PFSK-1 (cell line): ENCODE results near the gene VAT1L.

ENCODE experiments used
- FOXP2 ChIP-seq: optimal IDR thresholded peaks from 2 replicates; pipeline ENCODE3; 2011; ENCODE audit warnings: borderline replicate concordance, control low read depth, inconsistent platforms; ENCODE audit not compliant: insufficient read depth; ENCODE audit errors: extremely low read length, extremely low read depth
- POLR2AphosphoS5 ChIP-seq: IDR thresholded peaks from 2 replicates; pipeline ENCODE4 v1.6.1; 2012; ENCODE audit warnings: low read depth, mild to moderate bottlenecking, control low read depth, low read length, moderate library complexity
- REST ChIP-seq, 2 experiments: IDR thresholded peaks; 2 replicates each; pipeline versions ENCODE4 v1.6.1 to v1.8.0; 2011 to 2012; ENCODE audit warnings: low read depth in 2 of 2, low read length in 2 of 2, control low read depth in 1 of 2, inconsistent platforms in 1 of 2, mild to moderate bottlenecking in 1 of 2, moderate library complexity in 1 of 2; ENCODE audit not compliant: insufficient read depth in 1 of 2
- SIN3A ChIP-seq: IDR thresholded peaks from 2 replicates; pipeline ENCODE4 v1.6.1; 2012; ENCODE audit warnings: mild to moderate bottlenecking, low read length, moderate library complexity, borderline replicate concordance; ENCODE audit not compliant: insufficient read depth
- TAF1 ChIP-seq: IDR thresholded peaks from 2 replicates; pipeline ENCODE4 v1.6.1; 2012; ENCODE audit warnings: low read length, control low read depth, borderline replicate concordance; ENCODE audit not compliant: insufficient read depth

VAT1L gene

GRCh38 chr16:77763994-77764393, 24.4 kb upstream of the VAT1L start:
- TF ChIP-seq SIN3A (no peak), POLR2AphosphoS5 (no peak), TAF1 (no peak), FOXP2 (no peak), REST (IDR thresholded peaks at IDR 0.05; ENCODE audit: insufficient read depth in 1 of 2, low read depth in 2 of 2, low read length in 2 of 2) (no peak)

DNA sequence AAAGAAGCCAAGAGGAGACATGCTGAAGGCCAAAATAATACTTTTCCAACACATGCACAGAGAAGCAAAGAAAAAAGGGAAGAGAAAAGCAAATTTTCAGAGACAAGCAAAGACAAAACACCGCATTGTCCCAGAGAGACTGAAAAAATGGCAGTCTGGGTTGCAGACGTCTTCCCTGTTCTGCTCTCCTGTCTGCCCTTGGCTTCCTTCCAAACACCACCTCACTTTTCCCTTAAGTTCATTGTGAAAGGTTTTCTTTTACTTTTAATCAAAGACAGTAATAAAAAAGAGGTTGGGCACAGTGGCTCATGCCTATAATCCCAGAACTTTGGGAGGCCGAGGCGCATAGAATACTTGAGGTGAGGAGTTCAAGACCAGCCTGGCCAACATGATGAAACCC, 21.2 kb upstream of the VAT1L start:
- TF ChIP-seq SIN3A (no peak), FOXP2 (no peak), TAF1 (no peak), REST (IDR thresholded peaks at IDR 0.05; ENCODE audit: insufficient read depth in 1 of 2, low read depth in 2 of 2, low read length in 2 of 2) (no peak), POLR2AphosphoS5 (no peak)

- no peak for TF ChIP-seq POLR2AphosphoS5
- no peak for TF ChIP-seq REST (IDR thresholded peaks at IDR 0.05; ENCODE audit: insufficient read depth in 1 of 2, low read depth in 2 of 2, low read length in 2 of 2)
Observed at GRCh38 chr16:77767826-77768225, 20.5 kb upstream of the VAT1L start.

- TF ChIP-seq POLR2AphosphoS5 (no peak), FOXP2 (no peak), SIN3A (no peak)
Observed at GRCh38 chr16:77775911-77776909, 12.2 kb upstream of the VAT1L start.

GRCh38 chr16:77777745-77778144, 10.6 kb upstream of the VAT1L start:
- TF ChIP-seq FOXP2 (no peak), SIN3A (no peak), REST (IDR thresholded peaks at IDR 0.05; ENCODE audit: insufficient read depth in 1 of 2, low read depth in 2 of 2, low read length in 2 of 2) (no peak), TAF1 (no peak)
